GM21381 (cell line): Measurements from ENCODE around the gene NRG3.
"Not testable (repeated sequence)": the region's sequence is repeated elsewhere in the genome, so short reads cannot be mapped to it uniquely, and the experiment has no call there.

Experiments
- ATAC-seq: cut with Tn5 transposase; IDR thresholded peaks from one replicate; pipeline ENCODE4 v1.9.1; 2021; ENCODE audit warnings: mild to moderate bottlenecking, moderate library complexity; ENCODE audit not compliant: unreplicated experiment

The NRG3 gene

GRCh38 chr10:82267014-82267413 is 392.0 kb downstream of the NRG3 start:
- ATAC-seq, result no peak

- ATAC-seq, result no peak
Measured at GRCh38 chr10:82267465-82267864, 392.5 kb downstream of the NRG3 start.

GRCh38 chr10:82267960-82268359 is 393.0 kb downstream of the NRG3 start:
- ATAC-seq, result no peak

- no peak for ATAC-seq
Measured at GRCh38 chr10:82277591-82277990, 402.6 kb downstream of the NRG3 start.

DNA sequence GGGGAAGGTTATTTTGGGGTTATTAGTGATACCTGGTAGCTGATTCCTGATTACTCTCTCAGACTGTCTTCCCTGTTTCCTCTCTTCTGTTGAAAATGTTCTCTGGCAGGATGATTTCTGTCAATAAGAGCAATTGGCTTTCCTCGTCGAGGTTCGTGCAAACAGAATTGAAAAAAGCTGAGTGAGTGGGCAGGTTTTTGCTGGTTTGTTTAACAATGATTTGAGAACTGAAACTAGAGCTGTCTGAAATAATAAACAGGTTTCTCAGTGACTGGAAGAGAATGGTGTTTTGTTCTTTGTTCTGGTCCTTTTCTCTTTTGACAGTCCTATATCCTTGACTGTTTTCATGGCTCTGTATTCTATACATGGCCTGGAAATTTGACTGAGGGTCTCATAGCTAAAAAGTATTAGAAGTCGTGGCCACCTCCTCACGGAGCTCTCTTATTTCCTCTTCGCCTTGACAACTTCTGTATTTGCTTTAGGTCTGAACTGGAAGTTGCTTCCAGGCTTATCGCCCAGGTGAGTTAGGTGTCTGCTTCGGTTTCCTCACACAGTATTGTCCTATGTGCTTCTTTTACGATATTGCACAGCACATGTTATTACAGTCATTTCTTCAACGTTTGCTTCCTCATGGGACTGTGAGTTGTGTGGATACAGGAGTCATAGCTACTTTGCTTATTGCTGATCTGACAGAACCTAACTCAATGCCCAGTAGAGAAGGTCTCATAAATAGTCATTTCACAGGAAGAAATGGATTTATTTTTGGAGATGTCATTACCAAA is 403.6 kb downstream of the NRG3 start:
- ATAC-seq, result no peak

GRCh38 chr10:82282782-82283456 is 407.9 kb downstream of the NRG3 start:
- no peak for ATAC-seq

- ATAC-seq, result no peak
Measured at GRCh38 chr10:82284180-82284579, 409.2 kb downstream of the NRG3 start.

DNA sequence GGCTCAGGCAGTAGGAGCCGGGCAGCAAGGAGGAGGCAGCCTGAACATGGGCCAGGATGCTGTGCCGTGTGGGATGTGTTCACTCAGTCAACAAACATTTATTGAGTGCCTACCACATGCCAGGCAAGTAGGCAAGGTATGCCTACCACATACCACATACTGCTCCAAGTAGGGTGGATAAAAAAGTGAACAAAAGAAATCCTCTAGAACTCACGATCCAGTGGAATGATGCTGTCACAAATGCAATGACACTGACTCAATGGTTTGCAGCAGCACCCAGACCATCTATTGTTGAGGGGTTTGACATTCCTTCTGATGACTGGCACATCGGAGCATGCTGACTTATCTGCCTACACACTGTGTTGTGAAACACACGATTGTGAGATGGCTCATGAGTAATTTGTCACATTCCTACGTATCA is 413.5 kb downstream of the NRG3 start:
- ATAC-seq, result no peak

GRCh38 chr10:82289945-82290344 is 415.0 kb downstream of the NRG3 start:
- ATAC-seq, result no peak

DNA sequence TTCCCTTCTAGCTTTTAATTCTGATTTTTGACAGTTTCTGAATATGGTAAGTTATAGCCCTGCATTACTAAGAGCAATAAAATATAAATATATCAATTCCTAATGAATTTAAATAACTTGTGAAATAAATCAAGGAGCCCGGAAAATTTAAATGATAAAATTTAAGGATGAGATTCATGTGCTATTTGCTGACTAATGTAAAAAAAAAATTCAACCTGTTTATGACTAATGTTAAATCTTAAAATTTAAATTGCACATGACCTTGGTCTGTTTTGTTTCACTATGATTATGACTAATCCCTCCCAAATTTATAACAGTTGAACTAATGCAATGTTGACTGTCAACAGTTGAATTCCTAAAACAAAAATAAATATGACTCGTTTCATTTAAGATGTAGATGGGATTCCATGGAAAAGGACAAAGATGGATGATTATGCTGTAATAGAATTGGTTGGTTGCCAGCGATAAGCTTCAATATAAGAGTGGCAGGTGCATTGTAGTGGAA is 419.9 kb downstream of the NRG3 start:
- no peak for ATAC-seq

GRCh38 chr10:82308641-82309040 is 433.6 kb downstream of the NRG3 start:
- ATAC-seq, result no peak

DNA sequence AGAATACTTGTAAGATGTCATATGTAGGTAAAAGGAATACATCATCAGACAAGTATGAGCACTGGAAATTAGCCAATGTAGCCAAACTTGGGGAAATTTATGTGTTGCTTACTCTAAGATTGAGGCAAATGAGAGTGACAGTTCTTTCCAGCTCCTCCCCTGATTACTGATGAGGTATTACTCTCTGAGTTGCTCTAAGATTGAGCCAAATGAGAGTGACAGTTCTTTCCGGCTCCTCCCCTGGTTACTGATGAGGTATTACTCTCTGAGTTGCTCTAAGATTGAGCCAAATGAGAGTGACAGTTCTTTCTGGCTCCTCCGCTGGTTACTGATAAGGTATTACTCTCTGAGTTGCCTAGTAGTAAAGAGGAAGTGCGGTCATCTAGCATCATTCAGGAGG is 435.8 kb downstream of the NRG3 start:
- no peak for ATAC-seq

DNA sequence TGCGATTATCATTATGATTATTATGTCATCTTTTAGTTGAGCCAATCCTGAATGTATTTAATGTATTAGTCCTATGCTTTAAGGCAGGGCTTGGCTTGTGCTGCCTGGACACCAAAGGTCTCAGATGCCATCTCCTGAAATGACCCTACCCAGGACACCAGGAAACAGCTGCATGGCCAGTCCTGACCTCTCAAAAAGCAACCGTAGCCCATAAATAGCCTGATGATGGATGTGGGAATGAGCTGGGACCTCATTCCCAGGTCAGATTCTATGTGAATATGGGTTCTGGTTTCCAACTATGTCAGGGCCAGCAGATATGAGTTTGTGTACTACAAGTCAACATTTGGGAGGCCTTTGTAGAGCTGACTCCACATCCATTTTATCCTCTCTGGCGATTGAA is 438.4 kb downstream of the NRG3 start:
- ATAC-seq, result no peak

GRCh38 chr10:82318534-82318933 is 443.5 kb downstream of the NRG3 start:
- no peak for ATAC-seq

GRCh38 chr10:82319074-82319473 is 444.1 kb downstream of the NRG3 start:
- ATAC-seq, result no peak

DNA sequence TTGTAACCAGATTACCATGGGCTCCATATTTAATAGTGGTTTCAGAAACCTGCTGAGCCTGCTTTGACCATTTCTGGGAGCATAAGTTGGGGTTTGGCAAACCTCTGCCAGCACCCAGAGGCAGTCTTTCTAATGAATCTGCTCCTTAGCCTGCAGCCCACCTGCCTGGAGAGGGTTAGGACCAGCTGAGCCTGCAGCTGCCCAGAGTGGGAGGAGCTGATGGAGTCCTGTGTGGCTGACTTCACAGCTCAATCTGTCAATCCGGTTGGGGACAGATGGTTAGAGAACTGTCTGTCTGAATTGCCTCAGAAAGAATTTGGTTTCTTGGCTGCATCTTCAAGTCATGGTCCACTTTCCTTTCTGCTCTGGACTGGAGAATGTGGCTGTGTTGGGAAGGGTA is 444.6 kb downstream of the NRG3 start:
- ATAC-seq, result no peak

DNA sequence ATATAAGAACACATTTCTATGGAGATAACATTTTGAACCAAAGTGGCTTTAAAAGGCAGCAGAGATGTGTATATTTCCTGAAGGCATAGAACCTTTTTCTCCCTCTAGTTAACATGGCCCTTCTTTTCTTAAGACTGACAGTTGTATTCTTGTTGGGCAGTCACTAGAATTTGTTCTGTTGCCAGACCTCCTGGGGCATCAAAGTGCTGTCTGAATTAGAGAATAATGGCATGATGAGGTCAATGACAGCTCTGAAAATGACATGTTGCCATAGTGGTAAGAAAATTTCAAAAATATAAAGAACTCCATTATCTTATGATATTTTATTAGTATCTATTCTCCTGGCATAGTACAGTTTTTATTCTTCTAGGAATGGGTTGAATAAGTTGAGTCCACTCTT is 446.7 kb downstream of the NRG3 start:
- no peak for ATAC-seq

DNA sequence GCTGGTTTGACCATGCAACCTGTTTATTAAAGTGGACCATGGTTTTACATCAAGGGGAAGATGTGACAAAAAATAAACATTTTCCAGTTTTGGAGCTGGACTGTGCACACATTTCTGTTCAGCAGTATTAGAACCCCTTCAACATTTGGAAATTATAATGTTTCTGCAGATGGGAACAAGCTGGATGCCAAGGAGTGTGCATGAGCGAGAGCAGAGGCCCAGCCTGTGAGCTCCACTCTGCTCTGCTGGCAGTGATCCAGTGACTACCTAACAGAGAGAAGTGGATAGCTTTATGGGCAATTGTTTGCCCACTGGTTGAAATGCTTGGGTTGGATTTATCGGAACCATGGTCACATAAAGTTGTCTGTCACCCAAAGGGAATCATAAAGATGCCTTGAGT is 456.7 kb downstream of the NRG3 start:
- ATAC-seq, result no peak

DNA sequence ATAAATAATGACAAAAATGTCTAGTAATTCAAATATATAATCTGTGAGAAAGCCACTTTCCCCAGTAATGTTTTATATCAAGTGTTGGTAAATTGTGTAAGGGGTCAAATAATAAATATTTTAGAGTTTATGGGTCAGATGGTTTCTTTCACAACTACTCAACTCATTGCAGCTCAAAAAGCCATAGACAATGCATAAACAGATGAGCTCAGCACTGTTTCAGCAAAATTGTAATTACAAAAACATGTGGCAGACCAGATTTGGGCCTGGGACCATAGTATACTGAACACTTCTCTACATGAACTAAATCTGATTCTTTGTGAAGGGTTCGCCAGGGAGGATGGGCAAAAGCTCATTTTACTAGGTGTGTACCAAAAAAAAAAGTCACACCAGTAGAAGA is 460.8 kb downstream of the NRG3 start:
- no peak for ATAC-seq

- no peak for ATAC-seq
Measured at GRCh38 chr10:82340166-82340565, 465.2 kb downstream of the NRG3 start.

DNA sequence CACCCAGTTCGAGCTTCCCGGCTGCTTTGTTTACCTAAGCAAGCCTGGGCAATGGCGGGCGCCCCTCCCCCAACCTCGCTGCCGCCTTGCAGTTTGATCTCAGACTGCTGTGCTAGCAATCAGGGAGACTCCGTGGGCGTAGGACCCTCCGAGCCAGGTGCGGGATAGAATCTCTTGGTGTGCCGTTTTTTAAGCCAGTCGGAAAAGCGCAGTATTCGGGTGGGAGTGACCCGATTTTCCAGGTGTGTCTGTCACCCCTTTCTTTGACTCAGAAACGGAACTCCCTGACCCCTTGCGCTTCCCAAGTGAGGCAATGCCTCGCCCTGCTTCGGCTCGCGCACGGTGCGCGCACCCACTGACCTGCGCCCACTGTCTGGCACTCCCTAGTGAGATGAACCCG is 474.6 kb downstream of the NRG3 start:
- not testable (repeated sequence) for ATAC-seq

GRCh38 chr10:82353381-82353780 is 478.4 kb downstream of the NRG3 start:
- no peak for ATAC-seq
